GM10266 (cell line): Measurements from ENCODE around the gene WDR64.

Source experiments
- DNase-seq: peaks from one replicate; pipeline ENCODE4 v3.0.0; 2012; ENCODE audit errors: extremely low spot score
- CTCF ChIP-seq: IDR thresholded peaks from 2 replicates; pipeline ENCODE4 v1.5.1; 2012; ENCODE audit warnings: mild to moderate bottlenecking, low read depth; ENCODE audit not compliant: control insufficient read depth, insufficient read depth; ENCODE audit errors: missing control alignments

The WDR64 gene

GRCh38 chr1:241844593-241844992 lies 192.5 kb downstream of the WDR64 start:
- no peak for DNase-seq
- TF ChIP-seq CTCF = no peak

DNA sequence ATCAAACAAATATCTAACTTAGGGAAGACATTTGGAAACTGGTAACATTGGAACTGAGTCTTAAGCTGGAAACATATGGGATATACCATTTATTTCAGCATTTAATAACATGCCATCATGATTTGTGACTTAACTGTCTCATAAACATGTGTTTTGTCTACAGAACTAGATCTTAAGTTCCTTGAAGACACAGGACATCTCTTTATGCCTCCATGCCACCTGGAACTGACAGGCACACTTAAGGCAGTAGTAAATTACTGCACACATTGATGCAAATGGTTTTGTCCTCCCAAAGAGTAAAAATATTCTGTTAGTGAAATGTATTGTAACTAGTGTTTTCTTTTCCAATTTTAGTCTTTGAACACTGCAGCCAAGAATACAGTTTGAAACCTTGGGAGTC lies 194.3 kb downstream of the WDR64 start:
- DNase-seq = no peak
- TF ChIP-seq CTCF = no peak

GRCh38 chr1:241846862-241847539 lies 194.9 kb downstream of the WDR64 start:
- DNase-seq = no peak
- no peak for TF ChIP-seq CTCF

DNA sequence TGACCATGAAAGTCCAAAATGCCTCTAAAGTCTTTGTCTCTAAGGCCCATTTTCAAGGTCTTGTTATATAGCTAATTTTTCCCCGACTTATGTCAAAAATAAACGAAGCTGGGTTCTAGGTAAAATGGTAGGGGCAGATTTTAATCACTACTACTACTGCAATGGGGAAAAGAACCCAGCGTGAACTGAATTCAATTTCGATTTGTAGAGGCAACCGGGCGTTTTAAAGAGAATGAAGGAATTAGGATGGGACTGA lies 195.4 kb downstream of the WDR64 start:
- no peak for DNase-seq

DNA sequence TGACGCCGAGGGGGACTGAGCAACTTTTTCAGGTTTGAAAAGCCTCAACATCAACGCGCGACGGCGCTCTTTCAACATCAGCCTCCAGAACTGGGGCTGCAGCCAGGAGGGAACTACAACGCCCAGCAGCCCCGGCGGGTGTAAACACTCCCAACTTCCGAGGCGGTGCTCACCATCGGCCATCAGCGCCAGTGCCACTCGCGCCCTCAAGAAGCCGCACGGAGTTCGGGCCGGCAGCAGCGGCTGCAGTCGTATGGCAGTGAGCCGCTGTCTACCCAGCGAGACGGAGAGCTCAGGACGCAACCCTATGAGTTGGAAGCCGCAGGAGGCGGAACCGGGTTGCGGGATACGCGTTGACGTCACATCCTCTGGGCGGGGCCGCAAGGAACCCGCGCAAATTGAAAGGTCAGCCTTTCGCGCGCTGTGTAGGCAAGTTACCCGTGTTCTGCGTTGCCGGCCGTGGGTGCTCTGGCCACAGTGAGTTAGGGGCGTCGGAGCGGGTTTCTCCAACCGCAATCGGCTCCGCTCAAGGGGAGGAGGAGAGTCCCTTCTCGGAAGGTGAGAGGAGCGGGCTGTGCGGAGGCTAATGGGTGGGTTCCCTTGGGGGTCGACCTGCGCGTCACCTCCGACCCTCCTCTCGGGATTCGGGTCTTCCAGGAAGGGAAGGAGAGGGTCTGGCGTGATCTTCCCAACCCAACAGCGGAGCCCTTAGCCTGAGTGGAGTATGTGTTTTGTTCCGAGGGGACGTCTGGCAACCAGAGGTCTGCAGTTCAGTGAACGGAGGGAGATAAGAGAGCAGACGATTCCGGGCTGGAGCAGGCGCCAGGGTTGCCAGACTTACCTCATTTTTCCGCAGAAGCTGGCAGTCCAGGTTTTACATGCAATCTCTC lies 196.0 kb downstream of the WDR64 start, which contains the start of gene EXO1:
Gene EXO1, plus strand, starts transcription at position 409 of the 890 bp plus-strand sequence. CDS start 2,222 bp downstream, outside the sequence.
- peak; percentile 71 for TF ChIP-seq CTCF
- peak; percentile 90 for DNase-seq

More for the DNA sequence above, 195.4 kb downstream of the WDR64 start:
- TF ChIP-seq CTCF = no peak

DNA sequence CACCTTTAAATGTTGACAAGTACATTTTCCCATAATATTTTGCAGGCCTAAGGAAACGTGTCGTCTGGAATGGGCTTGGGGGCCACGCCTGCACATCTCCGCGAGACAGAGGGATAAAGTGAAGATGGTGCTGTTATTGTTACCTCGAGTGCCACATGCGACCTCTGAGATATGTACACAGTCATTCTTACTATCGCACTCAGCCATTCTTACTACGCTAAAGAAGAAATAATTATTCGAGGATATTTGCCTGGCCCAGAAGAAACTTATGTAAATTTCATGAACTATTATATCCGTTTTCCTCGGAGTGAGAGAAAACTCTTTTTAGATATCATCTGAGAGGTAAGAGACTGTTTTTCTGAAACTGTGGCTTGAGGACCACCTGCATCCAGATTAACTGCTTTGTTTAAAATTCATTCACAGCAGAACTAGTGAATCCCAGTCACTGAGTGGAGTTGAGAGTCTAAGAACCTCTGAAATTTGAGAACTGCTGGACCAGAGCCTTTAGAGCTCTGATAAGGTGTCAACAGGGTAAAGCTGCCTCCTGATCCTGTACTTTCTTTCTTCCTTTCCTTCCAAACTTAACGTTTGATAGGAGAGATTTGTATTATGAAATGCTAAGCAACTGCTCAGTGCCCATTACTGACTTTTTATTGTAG lies 196.7 kb downstream of the WDR64 start:
- DNase-seq = no peak
- no peak for TF ChIP-seq CTCF
